Nephron progenitor cell (in vitro differentiated cells): Measurements from ENCODE around the gene CABLES1.
A peak's percentile ranks its signal among the peaks of the same experiment; 100 is the strongest.

Experiments used
- DNase-seq: peaks from one replicate; pipeline ENCODE4 v3.0.0; 2021
- H3K27ac Mint-ChIP-seq: 2 replicates; pipeline ENCODE4 v1.8.0; 2021; ENCODE audit warnings: mild to moderate bottlenecking, moderate library complexity, mixed read lengths
- H3K27me3 Mint-ChIP-seq: 2 replicates; pipeline ENCODE4 v1.8.0; 2021; ENCODE audit warnings: mild to moderate bottlenecking, low read depth, mixed read lengths; ENCODE audit not compliant: poor library complexity
- H3K36me3 Mint-ChIP-seq: 2 replicates; pipeline ENCODE4 v1.8.0; 2021; ENCODE audit warnings: low read depth, mixed read lengths
- H3K4me1 Mint-ChIP-seq: 2 replicates; pipeline ENCODE4 v1.8.0; 2021; ENCODE audit warnings: mixed read lengths
- H3K4me3 Mint-ChIP-seq: 2 replicates; pipeline ENCODE4 v1.8.0; 2021; ENCODE audit warnings: mild to moderate bottlenecking, moderate library complexity, mixed read lengths
- H3K9me3 Mint-ChIP-seq: 2 replicates; pipeline ENCODE4 v1.8.0; 2021; ENCODE audit warnings: mild to moderate bottlenecking, moderate library complexity, mixed read lengths
- CTCF ChIP-seq: fragments of 200-600 bp; sonication (generic); IDR thresholded peaks from 2 replicates; pipeline ENCODE4 v1.5.0; 2021; ENCODE audit warnings: antibody characterized with exemption

Gene CABLES1

DNA sequence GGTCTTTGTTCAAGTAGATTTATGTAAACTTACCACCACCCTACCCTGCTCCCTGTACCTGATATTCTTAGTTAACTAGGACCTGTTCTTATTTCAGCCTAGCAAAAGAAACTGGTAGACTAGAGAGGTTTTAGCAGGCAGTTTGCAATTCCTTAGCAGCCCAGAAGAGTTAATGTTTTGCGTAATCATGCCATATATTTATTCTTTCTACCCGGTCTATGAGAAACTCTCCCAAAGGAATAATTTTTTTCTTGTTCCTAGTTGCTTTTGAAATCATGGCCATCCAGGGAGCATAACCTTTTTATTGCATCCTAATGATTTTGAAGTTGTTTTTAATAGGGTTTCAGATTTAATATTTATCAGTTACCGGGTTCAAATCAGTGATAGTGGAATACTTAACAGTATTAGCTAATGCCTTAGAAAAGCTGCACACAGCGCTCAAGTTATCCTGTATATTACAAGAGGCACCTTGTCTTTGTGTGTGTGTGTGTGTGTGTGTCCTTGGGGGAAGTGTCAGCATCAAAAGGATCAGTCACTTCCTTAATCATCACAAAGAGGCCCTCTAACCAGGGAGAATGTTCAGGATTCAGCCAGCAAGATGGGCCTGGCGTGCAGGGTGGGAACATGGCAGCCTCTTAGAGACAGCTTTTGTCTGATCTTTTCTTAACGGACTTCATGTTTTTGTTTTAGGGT, 52.9 kb downstream of the CABLES1 start:
- H3K9me3 Mint-ChIP-seq = no peaks in the 10 kb centered on the region
- peaks cover 3% of the 10 kb centered on the region for H3K27me3 Mint-ChIP-seq
- peak overlapping the region; percentile 34 for H3K27ac Mint-ChIP-seq
- no peak for TF ChIP-seq CTCF
- H3K4me3 Mint-ChIP-seq = no peak overlapping the region
- peaks cover 12% of the 10 kb centered on the region for H3K36me3 Mint-ChIP-seq
- DNase-seq = no peak
- peaks cover 71% of the 10 kb centered on the region for H3K4me1 Mint-ChIP-seq

- TF ChIP-seq CTCF = no peak
- Mint-ChIP-seq H3K9me3 (no peaks in the 10 kb centered on the region), H3K27ac (no peak overlapping the region), H3K36me3 (peaks cover 12% of the 10 kb centered on the region), H3K4me3 (no peak overlapping the region), H3K27me3 (peaks cover 3% of the 10 kb centered on the region), H3K4me1 (peaks cover 69% of the 10 kb centered on the region)
- DNase-seq = no peak
Measured at GRCh38 chr18:23189099-23189498, 53.8 kb downstream of the CABLES1 start.

GRCh38 chr18:23189768-23190661, 54.7 kb downstream of the CABLES1 start:
- Mint-ChIP-seq H3K4me1 (peaks cover 72% of the 10 kb centered on the region), H3K27me3 (peaks cover 3% of the 10 kb centered on the region), H3K4me3 (no peak overlapping the region), H3K36me3 (peaks cover 12% of the 10 kb centered on the region), H3K27ac (peak overlapping the region; percentile 46), H3K9me3 (no peaks in the 10 kb centered on the region)
- no peak for TF ChIP-seq CTCF
- DNase-seq = no peak

DNA sequence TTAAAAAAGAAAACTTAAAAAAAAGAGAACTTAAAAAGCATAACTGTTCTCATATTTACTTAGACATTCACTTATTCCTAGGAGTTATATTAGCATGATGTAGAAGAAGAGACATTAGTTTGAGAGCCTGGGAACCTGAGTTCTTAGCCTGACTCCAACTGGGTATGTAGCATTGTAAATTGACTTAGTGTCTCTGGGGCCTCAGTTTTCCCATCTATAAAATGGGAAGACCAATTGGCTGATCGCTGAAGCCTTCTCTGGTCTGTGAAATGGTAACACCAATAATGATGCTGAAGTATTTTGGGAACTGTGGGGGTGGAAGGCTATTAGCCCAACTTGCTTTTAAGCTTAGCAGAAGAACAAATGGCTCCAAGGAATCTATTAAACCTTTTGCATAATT, 55.9 kb downstream of the CABLES1 start:
- H3K36me3 Mint-ChIP-seq = peaks cover 12% of the 10 kb centered on the region
- H3K27ac Mint-ChIP-seq = no peak overlapping the region
- no peak for DNase-seq
- H3K27me3 Mint-ChIP-seq = peaks cover 3% of the 10 kb centered on the region
- peaks cover 75% of the 10 kb centered on the region for H3K4me1 Mint-ChIP-seq
- no peaks in the 10 kb centered on the region for H3K9me3 Mint-ChIP-seq
- H3K4me3 Mint-ChIP-seq = no peak overlapping the region
- no peak for TF ChIP-seq CTCF

GRCh38 chr18:23193742-23194141, 58.5 kb downstream of the CABLES1 start:
- no peak for TF ChIP-seq CTCF
- H3K9me3 Mint-ChIP-seq = peaks cover 11% of the 10 kb centered on the region
- no peak overlapping the region for H3K27ac Mint-ChIP-seq
- peaks cover 76% of the 10 kb centered on the region for H3K4me1 Mint-ChIP-seq
- H3K36me3 Mint-ChIP-seq = peaks cover 33% of the 10 kb centered on the region
- peaks cover 2% of the 10 kb centered on the region for H3K27me3 Mint-ChIP-seq
- no peak for DNase-seq
- peak overlapping the region; percentile 60 for H3K4me3 Mint-ChIP-seq
